Effector CD8-positive, alpha-beta T cell (primary cell): ENCODE data around the gene HSD17B13.
"Not testable (repeated sequence)": the region's sequence is repeated elsewhere in the genome, so short reads cannot be mapped to it uniquely, and the experiment has no call there.

Experiments used
- DNase-seq: peaks from one replicate; lab custom pipeline; 2025; lab: John Stamatoyannopoulos, UW

Gene HSD17B13

DNA sequence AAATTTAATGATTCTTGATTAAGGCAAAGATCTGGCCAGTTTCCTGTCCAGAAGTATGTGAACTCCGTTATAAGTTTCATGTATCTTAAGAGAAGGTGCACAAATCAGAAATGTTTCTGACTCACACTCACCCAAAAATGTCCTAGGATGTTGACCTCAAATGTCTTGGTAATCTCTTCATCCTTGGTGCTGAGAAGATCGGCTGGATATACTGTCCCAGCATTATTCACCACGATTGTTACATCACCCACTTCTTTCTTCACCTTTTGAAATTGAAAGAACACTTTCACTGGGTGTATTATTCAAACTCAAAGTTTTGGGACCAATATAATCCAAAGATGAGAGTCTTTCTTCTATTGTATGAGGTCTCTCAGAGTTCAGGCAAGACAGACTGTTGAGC, 5.7 kb downstream of the HSD17B13 start:
- DNase-seq: no peak

DNA sequence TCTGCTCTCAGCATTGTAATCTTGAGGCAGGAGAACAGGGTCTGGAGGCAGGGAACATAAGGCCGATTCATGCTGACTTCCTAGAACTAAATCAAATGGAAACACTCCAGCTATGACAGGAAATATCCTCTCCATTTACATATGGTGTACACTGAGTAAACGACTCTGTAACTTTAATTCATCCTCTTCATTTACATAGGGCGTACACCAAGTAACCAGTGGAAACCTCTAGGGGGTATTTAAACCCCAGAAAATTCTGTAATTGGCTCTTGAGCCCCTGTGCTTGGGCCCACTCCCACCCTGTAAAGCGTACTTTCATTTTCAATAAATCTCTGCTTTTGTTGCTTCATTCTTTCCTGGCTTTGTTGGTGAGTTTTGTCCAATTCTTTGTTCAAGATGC, 7.7 kb downstream of the HSD17B13 start:
- DNase-seq: not testable (repeated sequence)

DNA sequence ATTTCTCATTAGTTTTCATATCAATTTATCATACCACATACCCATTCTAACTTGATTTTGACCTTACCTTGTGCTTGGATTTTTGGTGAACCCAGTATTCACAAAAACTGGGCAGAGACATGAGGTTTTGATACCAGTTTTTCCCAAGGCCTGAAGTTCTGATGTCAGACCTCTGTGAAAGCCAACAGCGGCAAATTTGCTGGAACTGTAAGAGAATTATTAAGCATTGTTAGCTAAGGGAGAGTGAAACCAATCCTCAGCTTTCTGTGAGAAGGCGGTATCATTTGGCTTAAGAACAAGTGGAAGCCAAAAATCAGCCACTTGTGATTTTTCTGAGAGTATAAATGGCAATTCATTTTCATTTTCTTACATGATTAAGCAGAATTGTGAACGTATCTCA, 8.9 kb downstream of the HSD17B13 start:
- no peak for DNase-seq

DNA sequence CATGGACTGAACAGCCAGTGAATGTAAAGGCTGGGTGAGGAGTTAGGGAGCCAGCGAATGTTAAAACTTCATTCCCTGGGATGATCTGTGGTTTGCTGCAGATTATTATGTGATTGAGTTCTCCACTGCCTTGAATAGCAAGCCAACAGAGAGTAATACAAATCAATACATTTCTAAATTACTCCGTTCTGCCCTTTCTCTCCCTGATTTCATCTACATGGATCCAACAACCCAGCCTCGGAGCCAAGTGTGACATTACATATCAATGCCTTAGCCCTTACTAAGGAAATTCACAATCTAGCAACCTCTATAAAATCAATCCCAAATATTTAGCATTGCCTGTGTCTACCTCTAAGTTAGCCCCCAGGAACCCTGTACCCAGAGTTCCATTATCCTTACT, 11.0 kb downstream of the HSD17B13 start:
- DNase-seq: no peak

GRCh38 chr4:87310691-87311335, 11.9 kb downstream of the HSD17B13 start:
- DNase-seq: no peak

DNA sequence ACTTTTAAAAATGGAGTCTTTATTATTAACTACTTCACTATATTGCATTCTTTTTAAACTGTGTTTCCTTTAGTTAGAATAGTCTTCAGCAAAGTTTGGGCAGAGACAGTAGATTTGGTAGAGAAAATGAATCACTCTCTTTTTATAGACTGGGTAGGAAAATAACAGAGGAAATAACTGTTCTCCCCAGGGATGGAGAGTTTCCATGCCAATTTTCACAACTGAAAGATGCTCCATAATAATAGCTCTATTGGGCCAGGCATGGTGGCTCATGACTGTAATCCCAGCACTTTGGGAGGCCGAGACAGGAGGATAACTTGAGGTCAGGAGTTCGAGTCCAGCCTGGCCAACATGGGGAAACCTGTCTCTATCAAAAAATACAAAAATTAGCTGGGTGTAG, 13.1 kb downstream of the HSD17B13 start:
- DNase-seq: no peak

DNA sequence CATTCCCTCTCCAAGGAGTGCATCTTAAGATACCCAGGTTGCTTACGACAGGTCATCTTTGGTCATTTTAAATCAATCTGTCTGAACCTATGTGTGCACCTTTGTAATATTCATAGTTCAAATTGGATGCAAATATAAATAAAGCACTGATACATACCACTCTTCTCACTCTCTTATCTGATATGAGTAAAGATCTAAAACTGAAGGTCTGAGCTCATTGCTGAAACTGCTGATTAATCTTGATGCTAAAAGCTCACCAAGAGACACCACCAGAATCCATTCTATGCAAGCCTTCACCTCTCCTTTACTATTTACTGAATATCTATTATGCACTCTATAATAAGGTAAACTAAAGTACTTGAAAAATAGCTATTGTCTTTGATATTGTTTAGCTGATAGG, 16.6 kb downstream of the HSD17B13 start:
- no peak for DNase-seq

DNA sequence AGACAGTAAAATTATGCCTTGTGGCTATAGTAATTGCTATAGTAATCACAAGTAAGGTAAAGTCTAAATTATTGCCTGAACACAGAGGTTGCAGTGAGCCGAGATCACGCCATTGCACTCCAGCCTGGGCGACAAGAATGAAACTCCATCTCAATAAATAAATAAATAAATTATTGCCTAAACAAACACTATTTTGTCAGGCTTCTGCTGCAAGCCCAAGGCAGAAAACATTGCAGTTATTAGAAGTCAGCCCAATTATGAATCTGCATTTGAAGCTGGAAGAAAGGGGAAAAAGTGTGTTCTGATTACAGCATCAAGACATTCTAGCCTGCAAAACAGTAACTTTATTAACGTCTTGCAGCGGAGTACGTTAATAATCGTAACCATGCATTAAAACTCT, 17.1 kb downstream of the HSD17B13 start:
- DNase-seq: no peak

DNA sequence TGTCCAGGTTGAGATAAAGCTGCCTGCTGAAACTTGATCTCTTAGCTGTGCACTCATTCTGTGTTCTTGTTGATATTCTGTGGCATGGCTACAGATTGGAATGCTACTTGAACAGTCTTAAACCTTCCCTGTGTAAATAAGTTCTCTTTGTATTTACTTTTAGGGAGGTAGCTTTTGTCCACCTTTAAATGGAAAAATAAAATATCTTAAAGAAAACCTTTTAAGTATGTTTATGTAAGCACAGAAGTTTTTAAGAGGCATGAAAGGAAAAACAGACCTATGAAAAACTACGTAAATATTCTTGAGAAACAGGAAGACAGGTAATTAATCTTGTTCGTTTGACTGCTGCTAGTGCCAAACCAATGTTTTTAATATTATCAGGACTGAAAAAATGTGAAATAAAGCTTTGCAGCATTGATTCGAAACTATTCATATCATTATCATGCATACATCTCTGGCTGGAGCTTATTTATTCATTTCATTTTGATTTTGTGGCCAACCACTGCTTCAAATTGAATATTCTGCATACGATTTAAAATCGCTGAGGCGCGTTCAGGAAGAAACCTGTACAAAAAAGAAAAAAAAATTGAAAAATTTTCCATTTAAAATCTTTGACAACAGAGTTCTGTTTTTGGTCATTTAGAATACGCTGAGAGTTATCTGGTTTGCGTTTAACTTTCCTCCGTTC, 17.8 kb downstream of the HSD17B13 start:
- no peak for DNase-seq

- DNase-seq: no peak
Measured at GRCh38 chr4:87299898-87300297, 22.8 kb downstream of the HSD17B13 start.

- DNase-seq: no peak
Measured at GRCh38 chr4:87298362-87298761, 24.3 kb downstream of the HSD17B13 start.

- DNase-seq: not testable (repeated sequence)
Measured at GRCh38 chr4:87294911-87295310, 27.8 kb downstream of the HSD17B13 start.

- not testable (repeated sequence) for DNase-seq
Measured at GRCh38 chr4:87293889-87294288, 28.8 kb downstream of the HSD17B13 start.

DNA sequence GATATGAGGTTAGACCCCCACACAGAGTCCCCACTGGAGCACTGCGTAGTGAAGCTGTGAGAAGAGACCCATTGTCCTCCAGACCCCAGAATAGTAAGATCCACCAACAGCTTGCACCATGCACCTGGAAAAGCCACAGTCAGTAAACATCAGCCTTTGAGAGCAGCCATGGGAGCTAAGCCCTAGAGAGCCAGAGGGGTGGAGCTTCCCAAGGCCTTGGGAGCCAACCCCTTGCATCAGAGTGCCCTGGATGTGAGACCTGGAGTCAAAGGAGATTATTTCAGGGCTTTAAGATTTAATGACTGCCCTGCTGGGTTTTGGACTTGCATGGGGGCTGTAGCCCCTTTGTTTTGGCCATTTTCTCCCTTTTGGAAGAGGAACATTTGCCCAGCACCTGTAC, 35.7 kb downstream of the HSD17B13 start:
- no peak for DNase-seq

DNA sequence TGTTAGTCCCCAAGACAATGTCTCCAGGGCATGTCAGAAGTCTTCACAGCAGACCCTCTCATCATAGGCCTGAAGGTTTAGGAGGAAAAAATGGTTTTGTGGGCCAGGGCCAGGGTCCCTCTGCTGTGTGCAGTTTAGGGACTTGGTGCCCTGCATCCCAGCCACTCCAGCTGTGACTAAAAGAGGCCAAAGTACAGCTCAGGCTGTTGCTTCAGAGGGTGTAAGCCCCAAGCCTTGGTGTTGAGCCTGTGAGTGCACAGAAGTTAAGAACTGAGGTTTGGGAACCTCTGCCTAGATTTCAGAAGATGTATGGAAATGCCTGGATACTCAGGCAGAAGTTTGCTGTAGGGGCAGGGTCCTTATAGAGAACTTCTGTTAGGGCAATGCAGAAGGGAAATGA, 38.4 kb downstream of the HSD17B13 start:
- DNase-seq: not testable (repeated sequence)

DNA sequence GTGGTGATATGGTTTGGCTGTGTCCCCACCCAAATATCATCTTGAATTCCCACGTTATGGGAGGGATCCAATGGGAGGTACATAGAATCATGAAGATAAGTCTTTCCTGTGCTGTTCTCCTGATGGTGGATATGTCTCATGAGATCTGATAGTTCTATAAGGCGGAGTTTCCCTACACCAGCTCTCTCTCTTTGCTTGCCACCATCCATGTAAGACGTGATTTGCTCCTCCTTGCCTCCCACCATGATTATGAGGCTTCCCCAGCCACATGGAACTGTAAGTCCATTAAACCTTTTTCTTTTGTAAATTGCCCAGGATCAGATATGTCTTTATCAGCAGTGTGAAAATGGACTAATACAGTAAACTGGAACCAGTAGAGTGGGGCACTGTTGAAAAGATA, 39.5 kb downstream of the HSD17B13 start:
- DNase-seq: no peak

DNA sequence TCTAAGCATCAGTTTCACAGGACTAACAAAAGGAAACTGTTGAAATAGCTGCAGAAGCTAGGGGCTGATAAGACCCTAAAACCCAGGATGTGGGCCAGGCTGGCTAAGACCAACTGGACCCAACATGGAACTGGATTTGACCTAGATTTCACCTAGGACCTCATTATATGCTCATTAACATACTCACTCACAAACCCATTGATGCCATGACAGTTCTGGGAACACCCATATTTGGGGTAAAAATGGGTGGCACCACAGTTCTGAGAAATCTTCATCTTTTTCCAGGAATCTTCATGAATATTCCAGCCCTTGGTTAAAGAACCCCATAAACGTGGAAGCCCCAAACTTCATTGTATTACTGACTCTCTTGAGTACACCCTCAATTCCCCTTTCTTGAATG, 41.1 kb downstream of the HSD17B13 start:
- no peak for DNase-seq

GRCh38 chr4:87278335-87278794, 44.3 kb downstream of the HSD17B13 start:
- no peak for DNase-seq

DNA sequence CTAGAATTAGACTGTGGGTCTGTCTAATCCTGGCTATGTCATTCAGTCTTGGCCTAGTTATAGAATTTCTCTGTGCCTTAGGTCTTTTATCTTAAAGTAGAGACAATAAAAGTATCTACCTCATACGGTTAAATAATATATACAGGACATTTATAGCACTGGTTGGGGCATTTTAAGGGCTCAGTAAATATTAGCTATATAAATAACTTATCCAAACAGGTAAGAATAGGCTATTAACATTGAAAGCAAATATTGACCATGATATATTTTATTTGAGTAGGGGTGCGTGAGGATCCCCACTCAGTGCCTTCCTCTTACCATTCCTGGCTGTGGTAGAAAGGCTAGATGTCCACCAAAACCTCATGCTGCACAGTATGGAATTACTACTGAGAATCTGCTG, 47.4 kb downstream of the HSD17B13 start:
- no peak for DNase-seq

DNA sequence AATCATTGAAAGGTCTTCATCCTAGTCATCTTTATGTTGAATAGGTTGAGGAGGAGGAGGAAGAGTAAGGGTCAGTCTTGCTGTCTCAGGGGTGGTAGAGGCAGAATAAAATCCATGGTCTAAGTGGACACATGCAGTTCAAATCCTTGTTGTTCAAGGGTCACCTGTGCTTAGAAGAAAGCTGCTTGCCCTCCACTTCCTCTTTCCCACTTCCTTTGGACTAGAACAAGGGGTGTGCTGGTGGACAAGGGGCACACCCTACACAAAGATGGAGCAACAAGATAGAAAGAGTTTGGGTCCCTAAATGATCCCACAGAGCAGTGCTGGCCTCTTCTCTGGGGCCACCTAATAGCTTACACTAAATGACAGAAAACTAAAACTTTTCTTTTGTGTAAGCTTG, 47.9 kb downstream of the HSD17B13 start:
- no peak for DNase-seq

DNA sequence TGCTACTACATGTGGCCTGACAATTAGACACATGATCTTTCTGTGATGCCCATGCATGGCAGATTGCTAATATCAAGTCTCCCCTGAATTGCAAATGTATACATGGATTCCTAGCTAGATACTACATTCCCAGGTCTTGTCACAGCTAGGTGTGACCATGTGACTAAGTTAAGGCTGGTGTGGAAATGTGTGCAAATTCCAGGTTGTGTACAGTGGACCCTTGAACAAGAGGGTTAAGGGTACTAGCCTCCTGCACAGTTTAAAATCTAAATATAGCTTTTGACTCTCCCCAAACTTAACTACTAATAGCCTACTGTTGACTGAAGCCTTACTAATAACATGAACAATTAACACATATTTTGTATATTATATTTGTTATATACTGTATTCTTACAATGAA, 48.4 kb downstream of the HSD17B13 start:
- DNase-seq: no peak

- no peak for DNase-seq
Measured at GRCh38 chr4:87270825-87271224, 51.9 kb downstream of the HSD17B13 start.

DNA sequence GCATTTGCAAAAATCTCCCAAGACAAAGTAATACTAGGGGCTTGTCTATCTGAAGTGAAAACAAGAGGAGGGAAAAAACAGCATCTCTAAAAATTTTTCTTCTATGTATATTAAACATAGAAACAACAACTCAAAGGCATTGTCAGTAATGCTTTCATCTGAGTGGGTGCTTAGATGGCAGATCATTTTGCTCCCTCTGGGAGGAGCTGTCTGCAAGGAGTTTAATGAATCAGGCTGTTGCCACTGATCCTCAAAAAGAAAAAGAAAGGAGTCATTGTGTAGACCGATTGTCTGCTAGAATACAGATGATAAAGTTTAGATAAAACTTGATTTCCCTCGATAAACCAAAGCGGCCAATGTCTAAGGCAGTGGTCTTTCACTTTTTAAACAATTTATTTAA, 52.5 kb downstream of the HSD17B13 start:
- DNase-seq: no peak

GRCh38 chr4:87268411-87268810, 54.3 kb downstream of the HSD17B13 start:
- DNase-seq: no peak
